H1 (cell line): ENCODE results near the gene CYB561A3.
"Not testable (repeated sequence)": the region's sequence is repeated elsewhere in the genome, so short reads cannot be mapped to it uniquely, and the experiment has no call there.

Experiments used
- ASH2L ChIP-seq: fragments of 200-600, 300-600 bp; sonication (generic); IDR thresholded peaks from one replicate; pipeline ENCODE4 v1.7.1; 2017; ENCODE audit warnings: low read length
- ATF2 ChIP-seq: IDR thresholded peaks from 2 replicates; pipeline ENCODE4 v1.6.1; 2012; ENCODE audit warnings: low read length, inconsistent platforms
- CREB1 ChIP-seq: IDR thresholded peaks from 2 replicates; pipeline ENCODE4 v1.6.1; 2012; ENCODE audit warnings: inconsistent platforms
- CTCF ChIP-seq, 3 experiments: IDR thresholded peaks; 1 replicate in 2 of 3; 2 replicates in 1 of 3; pipeline versions ENCODE4 v1.5.1 to v1.6.1; 2011; ENCODE audit warnings: low read length in 3 of 3, mild to moderate bottlenecking in 3 of 3, inconsistent platforms in 2 of 3, low read depth in 1 of 3, moderate library complexity in 1 of 3; ENCODE audit not compliant: insufficient read depth in 1 of 3; ENCODE audit errors: control extremely low read depth in 1 of 3
- GABPA ChIP-seq: IDR thresholded peaks from 2 replicates; pipeline ENCODE4 v1.6.1; 2011; ENCODE audit warnings: mild to moderate bottlenecking, low read length, moderate library complexity, borderline replicate concordance; ENCODE audit not compliant: insufficient read depth
- JUND ChIP-seq: IDR thresholded peaks from 2 replicates; pipeline ENCODE4 v1.6.1; 2011; ENCODE audit warnings: mild to moderate bottlenecking, improper control_type of control experiment, low read length
- PHF8 ChIP-seq: fragments of 200-600 bp; sonication (generic); conservative IDR thresholded peaks from 2 replicates; pipeline ENCODE4 v1.7.1; 2012; ENCODE audit warnings: low read depth, mild to moderate bottlenecking, inconsistent platforms, low read length, moderate library complexity
- POLR2A ChIP-seq, 2 experiments: IDR thresholded peaks; 1 replicate in 1 of 2; 2 replicates in 1 of 2; pipeline ENCODE4 v1.6.1; 2011; ENCODE audit warnings: low read depth in 2 of 2, low read length in 2 of 2, mild to moderate bottlenecking in 2 of 2; ENCODE audit errors: control extremely low read depth in 1 of 2
- POLR2AphosphoS5 ChIP-seq: IDR thresholded peaks from 2 replicates; pipeline ENCODE4 v1.6.1; 2011; ENCODE audit warnings: low read depth, low read length
- RBBP5 ChIP-seq: IDR thresholded peaks from 2 replicates; pipeline ENCODE4 v1.7.1; 2012; ENCODE audit warnings: low read depth, mild to moderate bottlenecking, inconsistent platforms, low read length, moderate library complexity, borderline replicate concordance
- SP1 ChIP-seq: IDR thresholded peaks from 2 replicates; pipeline ENCODE4 v1.6.1; 2011; ENCODE audit warnings: low read depth, low read length
- YY1 ChIP-seq: IDR thresholded peaks from 2 replicates; pipeline ENCODE4 v1.6.1; 2011; ENCODE audit warnings: low read depth, mild to moderate bottlenecking, low read length

DNA sequence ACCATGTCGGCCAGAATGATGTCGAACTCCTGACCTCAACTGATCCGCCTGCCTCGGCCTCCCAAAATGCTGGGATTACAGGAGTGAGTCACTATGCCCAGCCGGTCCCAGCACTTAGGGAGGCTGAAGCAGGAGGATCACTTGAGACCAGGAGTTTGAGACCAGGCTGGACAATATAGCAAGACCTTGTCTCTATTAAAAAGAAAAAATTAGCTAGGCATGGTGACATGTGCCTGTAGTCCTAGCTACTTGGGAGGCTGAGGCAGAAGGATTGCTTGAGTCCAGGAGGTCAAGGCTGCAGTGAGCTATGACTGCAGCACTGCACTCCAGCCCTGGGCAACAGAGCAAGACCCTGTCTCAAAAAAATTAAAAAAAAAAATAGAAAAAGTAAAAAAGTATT, 22.2 kb upstream of the CYB561A3 start:
- TF ChIP-seq RBBP5; CTCF (IDR thresholded peaks at IDR 0.05; ENCODE audit: control extremely low read depth in 1 of 3, insufficient read depth in 1 of 3, low read depth in 1 of 3, low read length in 3 of 3); ATF2; CREB1; GABPA; YY1; ASH2L; PHF8; SP1; POLR2AphosphoS5; POLR2A (IDR thresholded peaks at IDR 0.05; ENCODE audit: control extremely low read depth in 1 of 2, low read depth in 2 of 2, low read length in 2 of 2); JUND: not testable (repeated sequence)
